AG09309 (cell line): Measurements from ENCODE around the gene HRC.

Experiments used
- DNase-seq: peaks from one replicate; pipeline ENCODE4 v3.0.0-alpha.2; 2010; ENCODE audit warnings: low read depth
- H3K4me3 ChIP-seq: 2 replicates; pipeline ENCODE4 v1.5.1; 2011; ENCODE audit warnings: mild to moderate bottlenecking, low read depth, low read length, moderate library complexity; ENCODE audit not compliant: control insufficient read depth
- TF ChIP-seq, protein P1 (sequence below): IDR thresholded peaks from 2 replicates; pipeline ENCODE4 v1.5.1; 2011; ENCODE audit warnings: mild to moderate bottlenecking, low read depth, low read length, inconsistent platforms; ENCODE audit not compliant: insufficient read depth, control insufficient read depth; ENCODE audit errors: missing control alignments

The HRC gene

GRCh38 chr19:49119411-49120324 lies 35.5 kb downstream of the HRC start, which contains the start of gene PPFIA3:
Gene PPFIA3 (plus strand): TSS chr19:49119544. CDS start chr19:49127874, 8,330 bp downstream.
- no peak for DNase-seq
- TF ChIP-seq, protein P1, sequence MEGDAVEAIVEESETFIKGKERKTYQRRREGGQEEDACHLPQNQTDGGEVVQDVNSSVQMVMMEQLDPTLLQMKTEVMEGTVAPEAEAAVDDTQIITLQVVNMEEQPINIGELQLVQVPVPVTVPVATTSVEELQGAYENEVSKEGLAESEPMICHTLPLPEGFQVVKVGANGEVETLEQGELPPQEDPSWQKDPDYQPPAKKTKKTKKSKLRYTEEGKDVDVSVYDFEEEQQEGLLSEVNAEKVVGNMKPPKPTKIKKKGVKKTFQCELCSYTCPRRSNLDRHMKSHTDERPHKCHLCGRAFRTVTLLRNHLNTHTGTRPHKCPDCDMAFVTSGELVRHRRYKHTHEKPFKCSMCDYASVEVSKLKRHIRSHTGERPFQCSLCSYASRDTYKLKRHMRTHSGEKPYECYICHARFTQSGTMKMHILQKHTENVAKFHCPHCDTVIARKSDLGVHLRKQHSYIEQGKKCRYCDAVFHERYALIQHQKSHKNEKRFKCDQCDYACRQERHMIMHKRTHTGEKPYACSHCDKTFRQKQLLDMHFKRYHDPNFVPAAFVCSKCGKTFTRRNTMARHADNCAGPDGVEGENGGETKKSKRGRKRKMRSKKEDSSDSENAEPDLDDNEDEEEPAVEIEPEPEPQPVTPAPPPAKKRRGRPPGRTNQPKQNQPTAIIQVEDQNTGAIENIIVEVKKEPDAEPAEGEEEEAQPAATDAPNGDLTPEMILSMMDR: no peak
- H3K4me3 ChIP-seq: peak within 1 kb of the TSS; percentile 67

DNA sequence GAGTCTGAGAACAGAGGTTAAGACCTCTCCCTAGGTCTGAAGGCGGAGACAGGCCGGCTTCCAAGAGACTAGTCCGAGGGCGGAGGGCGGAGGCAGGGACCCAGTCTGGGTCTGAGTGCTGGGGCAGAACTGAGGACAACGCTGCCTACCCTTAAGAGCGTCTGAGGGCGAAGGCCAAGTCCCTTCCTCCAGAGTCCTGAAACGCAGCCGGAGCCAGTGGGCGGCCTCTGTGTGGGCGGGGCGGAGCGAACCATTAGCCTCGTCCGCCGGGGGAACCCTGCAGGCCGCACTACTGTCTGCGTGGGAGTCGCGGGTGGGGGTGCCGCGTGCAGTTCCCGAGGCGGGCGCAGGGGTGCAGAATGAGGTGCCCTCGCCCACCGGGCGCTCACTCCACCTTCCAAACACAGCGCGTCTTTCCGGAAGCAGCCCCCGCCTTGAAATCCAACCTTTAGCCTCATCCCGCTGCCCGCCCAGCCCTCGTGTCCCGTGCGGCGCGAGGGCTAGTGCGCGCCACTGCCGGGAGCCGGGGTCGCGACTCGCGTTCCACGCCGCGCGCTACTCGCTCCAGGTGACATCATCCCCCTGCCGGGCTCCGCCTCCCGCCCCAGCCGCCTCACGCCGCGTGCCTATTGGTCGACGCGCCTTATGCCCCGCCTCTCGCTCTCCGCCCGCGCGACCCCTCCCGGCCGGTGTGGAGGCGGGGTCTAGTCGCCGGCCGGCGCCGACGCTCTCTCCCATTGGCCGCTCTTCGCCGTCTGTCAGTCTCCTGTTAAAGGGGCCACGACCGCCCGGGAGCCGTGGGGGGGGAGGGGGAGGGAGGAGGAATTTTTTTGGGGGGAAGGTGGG lies 36.4 kb downstream of the HRC start, which contains the start of gene C19orf73:
TSS of gene C19orf73 (minus strand) at position 579 of the 846 bp plus-strand sequence. CDS start at position 458, 121 bp downstream.
- peak within 1 kb of the TSS; percentile 67 for H3K4me3 ChIP-seq
- peak; percentile 55 for DNase-seq
- TF ChIP-seq, protein P1: no peak

- peak overlapping the region; percentile 67 for H3K4me3 ChIP-seq
- TF ChIP-seq, protein P1: no peak
- DNase-seq: no peak
Observed at GRCh38 chr19:49117677-49118564, 37.3 kb downstream of the HRC start.

DNA sequence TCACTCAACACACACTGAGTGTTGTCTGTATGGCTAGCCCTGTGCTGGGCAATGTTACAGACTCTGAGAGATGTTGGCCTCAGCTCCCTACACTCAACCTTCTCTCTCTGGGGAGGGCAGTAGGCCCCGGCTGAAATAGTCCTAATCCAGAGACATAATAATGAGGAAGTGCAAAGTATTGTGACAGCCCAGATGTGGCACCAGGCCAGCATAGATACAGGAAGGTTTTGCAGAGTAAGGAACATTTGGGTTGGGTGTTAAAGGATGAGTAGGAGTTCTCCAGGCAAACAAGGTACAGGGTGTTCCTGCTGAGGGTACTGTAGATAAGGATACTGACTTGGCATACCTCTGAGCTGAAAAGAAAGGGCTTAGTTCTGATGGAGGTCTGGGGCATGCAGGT lies 38.7 kb downstream of the HRC start:
- no peak for DNase-seq
- H3K4me3 ChIP-seq: no peak overlapping the region

DNA sequence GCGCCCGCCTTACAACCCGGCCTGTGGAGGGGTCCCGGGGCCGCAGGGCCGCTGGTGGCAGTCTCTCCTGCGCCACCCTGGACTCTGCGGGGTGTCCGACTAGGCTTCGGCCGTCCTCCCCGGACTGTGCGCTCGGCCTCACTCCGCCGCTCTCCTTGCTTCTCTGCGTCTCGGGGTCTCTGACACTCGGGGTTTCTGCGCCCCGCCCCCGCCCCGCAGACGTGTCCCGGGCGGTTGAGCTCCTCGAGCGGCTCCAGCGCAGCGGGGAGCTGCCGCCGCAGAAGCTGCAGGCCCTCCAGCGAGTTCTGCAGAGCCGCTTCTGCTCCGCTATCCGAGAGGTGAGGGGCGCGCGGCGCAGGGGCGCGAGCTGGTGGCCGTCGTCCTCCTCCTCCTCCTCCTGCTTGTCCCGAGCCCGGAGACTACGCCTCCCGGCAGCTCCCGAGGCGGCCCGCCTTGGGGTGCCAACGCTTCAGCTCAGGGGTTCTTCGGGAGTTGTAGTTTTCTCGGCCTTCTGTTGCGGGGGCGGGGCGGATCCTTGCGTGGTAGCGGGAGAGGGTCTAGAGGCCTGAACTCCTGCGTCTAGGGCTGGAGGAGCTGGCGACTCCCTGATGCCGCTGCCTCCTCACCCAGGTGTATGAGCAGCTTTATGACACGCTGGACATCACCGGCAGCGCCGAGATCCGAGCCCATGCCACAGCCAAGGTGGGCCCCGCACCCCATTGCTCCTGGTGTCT lies 40.4 kb downstream of the HRC start:
- no peak for DNase-seq
- TF ChIP-seq, protein P1: no peak
- peak overlapping the region; percentile 67 for H3K4me3 ChIP-seq

More for the DNA sequence above, 38.7 kb downstream of the HRC start:
- TF ChIP-seq, protein P1: no peak
